ES-I3 (cell line): Measurements from ENCODE around the gene MSTN.

ENCODE experiments used
- H3K36me3 ChIP-seq: 2 replicates; pipeline ENCODE4 v1.6.1; 2013; ENCODE audit warnings: mild to moderate bottlenecking, low read length, control low read depth, moderate library complexity; ENCODE audit not compliant: insufficient read depth
- H3K4me1 ChIP-seq: 2 replicates; pipeline ENCODE4 v1.6.1; 2013; ENCODE audit warnings: mild to moderate bottlenecking, control low read depth, low read length; ENCODE audit not compliant: insufficient read depth
- H3K9ac ChIP-seq: 2 replicates; pipeline ENCODE4 v1.6.1; 2013; ENCODE audit warnings: low read depth, mild to moderate bottlenecking, low read length, moderate library complexity
- H3K9me3 ChIP-seq: 2 replicates; pipeline ENCODE4 v1.6.1; 2013; ENCODE audit warnings: mild to moderate bottlenecking, low read length, moderate library complexity; ENCODE audit not compliant: control insufficient read depth, insufficient read depth

MSTN gene

GRCh38 chr2:190062601-190063000, at the start of gene MSTN:
Gene MSTN (minus strand): TSS chr2:190062729. CDS start chr2:190062596, 133 bp downstream.
- no peak within 1 kb of the TSS for H3K9ac ChIP-seq

DNA sequence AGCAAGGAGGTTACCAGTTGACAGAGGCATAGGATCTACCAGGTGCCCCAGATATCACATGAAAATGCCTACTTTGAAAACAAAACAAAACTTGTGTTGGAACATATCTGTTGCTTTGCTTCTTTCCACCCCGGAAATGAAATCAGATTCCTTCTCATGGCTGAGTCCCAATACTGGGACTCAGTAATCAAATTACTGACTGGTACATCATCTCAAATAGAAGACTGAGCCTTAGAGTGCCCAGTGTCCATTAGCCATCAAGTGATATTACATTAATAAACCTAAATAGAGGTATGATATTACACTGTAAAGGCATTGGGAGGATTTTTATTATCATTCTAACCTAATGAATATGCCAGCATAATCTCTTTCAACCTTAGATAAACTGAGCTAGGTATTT, 48.6 kb upstream of the MSTN start:
- no peaks in the 10 kb centered on the region for H3K36me3 ChIP-seq
- H3K9me3 ChIP-seq: no peaks in the 10 kb centered on the region
- H3K4me1 ChIP-seq: peaks cover 6% of the 10 kb centered on the region; the same call in 1 of the 2 replicates

More at GRCh38 chr2:190062601-190063000, at the start of gene MSTN:
- Histone ChIP-seq H3K4me1 (no peaks in the 10 kb centered on the region), H3K36me3 (no peaks in the 10 kb centered on the region), H3K9me3 (no peaks in the 10 kb centered on the region)

GRCh38 chr2:190110699-190111098, 48.2 kb upstream of the MSTN start:
- Histone ChIP-seq H3K9ac (no peak overlapping the region), H3K4me1 (peaks cover 6% of the 10 kb centered on the region; the same call in 1 of the 2 replicates), H3K36me3 (no peaks in the 10 kb centered on the region), H3K9me3 (no peaks in the 10 kb centered on the region)

More for the DNA sequence above, 48.6 kb upstream of the MSTN start:
- no peak overlapping the region for H3K9ac ChIP-seq

GRCh38 chr2:190110131-190110530, 47.6 kb upstream of the MSTN start:
- Histone ChIP-seq H3K36me3 (no peaks in the 10 kb centered on the region), H3K4me1 (peaks cover 6% of the 10 kb centered on the region; the same call in 1 of the 2 replicates), H3K9me3 (no peaks in the 10 kb centered on the region)

GRCh38 chr2:190107409-190107808, 44.9 kb upstream of the MSTN start:
- H3K9me3 ChIP-seq: no peaks in the 10 kb centered on the region; the same call in 1 of the 2 replicates
- peaks cover 6% of the 10 kb centered on the region; the same call in 1 of the 2 replicates for H3K4me1 ChIP-seq
- no peaks in the 10 kb centered on the region for H3K36me3 ChIP-seq
- no peak overlapping the region for H3K9ac ChIP-seq

More at GRCh38 chr2:190110131-190110530, 47.6 kb upstream of the MSTN start:
- no peak overlapping the region for H3K9ac ChIP-seq

- no peaks in the 10 kb centered on the region; the same call in 1 of the 2 replicates for H3K9me3 ChIP-seq
- peaks cover 6% of the 10 kb centered on the region; the same call in 1 of the 2 replicates for H3K4me1 ChIP-seq
- H3K9ac ChIP-seq: no peak overlapping the region
- no peaks in the 10 kb centered on the region for H3K36me3 ChIP-seq
These were observed 44.3 kb upstream of the MSTN start for GRCh38 chr2:190106783-190107182.

DNA sequence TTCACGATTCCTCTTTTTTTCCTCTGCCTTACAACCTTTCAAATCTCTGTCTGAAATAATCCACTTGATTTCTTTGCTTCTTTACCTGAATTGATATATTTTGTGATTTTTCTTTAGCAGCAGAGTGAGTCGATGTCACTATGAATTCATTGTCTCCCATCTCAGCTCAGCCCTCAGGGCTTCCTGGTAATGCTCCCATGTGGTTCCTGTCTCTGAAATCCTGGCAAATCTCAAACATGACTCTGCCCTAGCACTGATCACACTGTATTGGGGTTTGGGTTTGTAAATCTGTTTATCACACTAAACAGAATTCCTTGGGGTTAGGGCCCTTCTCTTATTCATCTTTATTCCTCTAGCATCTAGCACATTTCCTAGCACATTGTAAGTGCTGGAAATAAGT, 43.0 kb upstream of the MSTN start:
- Histone ChIP-seq H3K36me3 (no peaks in the 10 kb centered on the region), H3K9me3 (no peaks in the 10 kb centered on the region; the same call in 1 of the 2 replicates), H3K9ac (no peak overlapping the region), H3K4me1 (peaks cover 6% of the 10 kb centered on the region; the same call in 1 of the 2 replicates)

DNA sequence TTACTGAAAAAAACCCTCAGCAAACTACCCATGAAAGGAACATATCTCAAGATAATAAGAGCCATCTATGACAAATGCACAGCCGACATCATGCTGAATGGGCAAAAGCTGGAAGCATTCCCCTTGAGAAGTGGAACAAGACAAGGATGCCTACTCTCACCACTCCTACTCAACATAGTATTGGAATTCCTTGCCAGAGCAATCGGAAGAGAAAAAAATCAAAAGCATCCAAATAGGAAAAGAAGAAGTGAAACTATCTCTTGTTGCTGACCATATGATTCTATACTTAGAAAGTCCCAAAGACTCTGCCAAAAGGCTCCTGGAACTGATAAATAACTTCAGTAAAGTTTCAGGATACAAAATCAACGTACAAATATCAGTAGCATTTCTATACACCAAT, 40.6 kb upstream of the MSTN start:
- no peaks in the 10 kb centered on the region for H3K36me3 ChIP-seq
- H3K9me3 ChIP-seq: no peaks in the 10 kb centered on the region; the same call in 1 of the 2 replicates
- H3K9ac ChIP-seq: no peak overlapping the region

DNA sequence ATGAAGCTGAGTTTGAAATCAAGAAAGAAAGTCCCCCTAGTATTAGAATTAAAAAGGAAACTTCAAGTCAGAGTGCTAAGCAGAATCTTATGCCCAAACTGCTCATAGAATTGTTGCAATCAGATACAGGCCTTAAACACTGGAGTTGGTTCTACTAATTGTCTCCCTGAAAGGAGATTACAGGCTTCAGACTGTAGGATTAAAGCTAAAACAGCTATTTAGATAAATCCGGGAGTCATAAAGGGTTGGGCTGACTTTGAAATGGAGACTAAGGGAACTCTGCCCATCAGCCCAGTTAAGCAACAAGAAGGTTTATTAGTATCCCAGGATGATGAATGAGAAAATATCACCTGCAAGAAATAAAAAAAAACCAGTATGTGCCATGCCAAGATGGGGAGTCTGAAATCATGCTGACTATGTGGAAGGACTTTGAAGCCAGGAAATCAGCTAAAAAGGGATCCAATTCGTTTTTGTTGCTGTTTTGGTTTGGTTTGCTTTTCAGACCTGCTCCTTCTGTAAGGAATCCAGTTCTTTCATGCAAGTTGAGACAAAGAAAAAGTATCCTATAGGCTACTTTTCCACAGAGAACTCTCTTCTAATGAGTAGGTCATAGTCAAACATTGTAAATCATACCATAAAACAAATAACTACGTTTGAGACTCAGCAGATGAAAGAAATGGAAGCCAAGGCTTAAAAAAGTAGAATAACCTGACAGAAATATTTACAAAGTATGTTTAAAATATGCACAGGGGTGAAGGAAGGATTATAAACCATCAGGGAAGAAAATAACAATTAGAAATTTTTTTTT, 37.6 kb upstream of the MSTN start:
- Histone ChIP-seq H3K9me3 (no peaks in the 10 kb centered on the region; the same call in 1 of the 2 replicates), H3K36me3 (no peaks in the 10 kb centered on the region), H3K9ac (no peak overlapping the region), H3K4me1 (no peaks in the 10 kb centered on the region)

More for the DNA sequence above, 40.6 kb upstream of the MSTN start:
- H3K4me1 ChIP-seq: no peaks in the 10 kb centered on the region

DNA sequence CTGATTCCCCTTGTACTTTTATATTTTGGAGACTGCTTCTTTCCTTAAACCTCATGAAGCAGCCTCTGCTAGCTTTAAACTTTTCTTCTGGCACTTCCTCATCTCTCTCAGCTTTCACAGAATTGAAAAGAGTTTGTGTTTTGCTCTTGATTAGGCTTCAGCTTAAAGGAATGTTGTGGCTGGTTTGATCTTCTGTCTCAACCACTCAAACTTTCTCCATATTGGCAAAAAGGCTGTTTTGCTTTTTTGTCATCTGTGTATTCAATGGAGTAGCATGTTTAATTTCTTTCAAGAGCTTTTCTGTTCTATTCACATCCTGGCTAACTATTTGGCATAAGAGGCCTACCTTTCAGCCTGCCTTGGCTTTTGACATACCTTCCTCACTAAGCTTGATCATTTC, 36.3 kb upstream of the MSTN start:
- no peaks in the 10 kb centered on the region for H3K36me3 ChIP-seq
- H3K9me3 ChIP-seq: no peaks in the 10 kb centered on the region; the same call in 1 of the 2 replicates
- no peak overlapping the region for H3K9ac ChIP-seq
- no peaks in the 10 kb centered on the region for H3K4me1 ChIP-seq

DNA sequence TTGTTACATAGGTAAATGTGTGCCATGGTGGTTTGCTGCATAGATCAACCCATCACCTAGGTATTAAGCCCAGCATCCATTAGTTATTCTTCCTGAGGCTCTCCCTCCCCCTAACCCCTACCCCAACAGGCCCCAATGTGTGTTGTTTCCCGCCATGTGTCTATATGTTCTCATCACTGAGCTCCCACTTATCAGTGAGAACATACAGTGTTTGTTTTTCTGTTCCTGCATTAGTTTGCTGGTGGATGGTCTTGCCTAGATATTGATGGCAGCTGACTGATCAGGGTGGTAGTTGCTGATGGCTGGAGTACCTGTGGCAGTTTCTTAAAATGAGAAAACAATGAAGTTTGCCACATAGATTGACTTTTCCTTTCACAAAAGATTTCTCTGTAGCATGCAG, 34.6 kb upstream of the MSTN start:
- H3K9ac ChIP-seq: no peak overlapping the region
- H3K9me3 ChIP-seq: no peaks in the 10 kb centered on the region; the same call in 1 of the 2 replicates
- H3K4me1 ChIP-seq: no peaks in the 10 kb centered on the region
- no peaks in the 10 kb centered on the region for H3K36me3 ChIP-seq

GRCh38 chr2:190094316-190094871, 31.9 kb upstream of the MSTN start:
- Histone ChIP-seq H3K4me1 (no peaks in the 10 kb centered on the region), H3K9ac (no peak overlapping the region), H3K36me3 (no peaks in the 10 kb centered on the region), H3K9me3 (no peaks in the 10 kb centered on the region; the same call in 1 of the 2 replicates)

DNA sequence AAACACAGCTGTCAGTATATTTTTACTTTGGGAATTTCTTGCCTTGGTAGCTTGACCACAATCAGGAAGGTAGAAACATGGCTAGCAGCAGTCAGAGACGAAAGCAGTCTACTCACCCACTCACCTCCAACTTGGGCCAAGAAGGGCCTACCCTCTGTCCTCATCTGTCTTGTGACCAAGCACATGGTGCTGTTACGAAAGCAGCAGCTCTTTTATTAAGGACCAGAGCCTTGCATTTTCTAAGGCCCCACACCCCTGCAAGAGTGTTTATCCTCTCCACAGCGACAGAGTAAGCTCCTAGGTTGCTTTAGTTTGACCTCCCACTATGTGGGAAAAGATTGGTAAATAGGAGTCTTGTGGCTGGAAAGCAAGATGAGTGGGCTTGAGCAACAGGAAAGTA, 31.3 kb upstream of the MSTN start:
- Histone ChIP-seq H3K4me1 (no peaks in the 10 kb centered on the region), H3K9me3 (no peaks in the 10 kb centered on the region), H3K9ac (no peak overlapping the region), H3K36me3 (no peaks in the 10 kb centered on the region)

DNA sequence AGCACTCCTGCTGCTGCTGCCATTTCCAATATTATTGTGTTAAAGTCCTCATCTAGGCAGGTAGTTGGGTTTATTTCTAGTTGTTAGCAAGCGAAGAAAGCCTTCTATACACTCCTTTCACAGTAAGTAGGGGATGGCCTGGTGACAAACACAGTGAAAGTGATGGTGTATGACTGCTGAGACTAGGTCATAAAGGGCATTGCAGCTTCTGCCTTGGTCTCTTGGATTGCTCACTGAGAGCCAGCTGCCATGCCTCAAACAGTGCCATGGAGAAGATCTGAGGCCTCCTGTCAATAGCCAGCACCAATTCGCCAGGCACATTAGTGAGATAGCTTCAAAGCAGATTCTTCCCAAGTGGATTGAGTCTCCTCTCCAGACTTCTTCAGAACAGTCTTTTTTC, 27.6 kb upstream of the MSTN start:
- Histone ChIP-seq H3K36me3 (no peaks in the 10 kb centered on the region), H3K9ac (no peak overlapping the region), H3K9me3 (no peaks in the 10 kb centered on the region), H3K4me1 (no peaks in the 10 kb centered on the region)

GRCh38 chr2:190088917-190089316, 26.4 kb upstream of the MSTN start:
- no peaks in the 10 kb centered on the region for H3K4me1 ChIP-seq

More at GRCh38 chr2:190088917-190089316, 26.4 kb upstream of the MSTN start:
- H3K9me3 ChIP-seq: no peaks in the 10 kb centered on the region
- H3K9ac ChIP-seq: no peak overlapping the region
- no peaks in the 10 kb centered on the region for H3K36me3 ChIP-seq
